Hematopoietic multipotent progenitor cell (in vitro differentiated cells): ENCODE measurements around the gene BAIAP3. TPM values are rescaled to one million over a fixed set of nuclear protein-coding genes. Genes with fewer than 3 reads are reported as not detected.

Experiments used
- DNase-seq, 3 donors: peaks; one replicate each; pipeline ENCODE4 v3.0.0-alpha.2; 2011 to 2015; ENCODE audit warnings: low read depth in 2 of 3, low spot score in 2 of 3
- total RNA-seq: library from RNA; depleted of rRNA; stranded (reverse); fragments of >200 nt; gene quantifications from one replicate; pipeline ENCODE4 v1.2.3, GENCODE V29; 2012

Gene BAIAP3
- total RNA-seq, 1 donor: 27.7 TPM

DNA sequence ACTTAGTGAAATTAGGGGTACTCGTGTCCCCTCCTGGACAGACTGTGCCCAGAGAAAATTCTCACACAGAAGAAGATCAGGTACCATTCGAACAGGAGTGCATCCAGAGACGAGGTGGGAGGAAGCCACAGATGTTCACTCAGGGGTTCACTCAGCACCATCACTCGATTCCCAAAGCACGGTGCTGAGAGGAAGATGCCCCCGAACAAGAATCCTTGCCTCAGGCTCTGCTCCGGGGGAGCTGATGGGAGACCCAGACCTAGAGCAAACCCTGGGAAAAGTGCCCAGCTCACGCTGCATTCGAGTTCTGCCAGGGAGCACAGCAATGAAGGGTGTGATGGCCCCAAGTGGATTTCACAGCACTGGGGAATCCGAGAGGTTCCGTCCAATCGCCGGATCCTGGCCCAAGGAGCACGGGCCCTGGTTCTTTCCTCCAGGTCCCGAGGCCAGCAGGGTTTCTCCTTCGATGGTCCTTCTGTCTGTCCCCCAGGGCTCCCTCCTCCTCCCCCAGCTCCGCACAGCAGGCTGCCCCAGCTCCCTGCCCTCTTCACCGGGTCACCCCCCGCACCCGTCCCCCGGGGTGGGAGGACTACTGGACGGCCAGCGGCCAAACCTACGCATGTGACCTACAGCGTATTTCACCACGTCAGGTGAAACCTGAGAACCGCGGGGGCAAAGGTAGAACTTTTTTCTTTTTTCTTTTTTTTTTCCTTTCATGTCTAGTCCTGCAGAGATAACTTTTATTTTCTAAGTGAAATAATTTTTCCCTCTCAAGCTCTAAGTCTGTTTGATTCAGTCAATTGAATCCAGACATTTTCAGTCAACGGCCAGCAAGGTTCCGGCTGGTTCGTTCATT lies 34.2 kb upstream of the BAIAP3 start:
- DNase-seq: no peak

DNA sequence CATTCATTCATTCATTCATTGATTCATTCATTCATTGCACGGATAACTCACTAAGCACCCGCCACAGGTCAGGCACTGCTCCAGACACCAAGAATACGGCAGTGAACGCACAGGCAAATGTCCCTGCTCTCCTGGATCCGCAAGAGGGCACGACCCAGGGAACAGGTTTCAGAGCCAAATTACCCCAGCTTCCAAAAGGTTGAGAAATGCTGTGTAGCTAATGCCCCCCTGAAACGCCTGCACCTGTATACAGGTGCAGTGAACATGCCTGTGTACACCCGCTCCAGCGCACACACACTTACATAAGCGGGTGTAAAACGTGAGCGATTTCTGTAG lies 33.6 kb upstream of the BAIAP3 start:
- no peak for DNase-seq

DNA sequence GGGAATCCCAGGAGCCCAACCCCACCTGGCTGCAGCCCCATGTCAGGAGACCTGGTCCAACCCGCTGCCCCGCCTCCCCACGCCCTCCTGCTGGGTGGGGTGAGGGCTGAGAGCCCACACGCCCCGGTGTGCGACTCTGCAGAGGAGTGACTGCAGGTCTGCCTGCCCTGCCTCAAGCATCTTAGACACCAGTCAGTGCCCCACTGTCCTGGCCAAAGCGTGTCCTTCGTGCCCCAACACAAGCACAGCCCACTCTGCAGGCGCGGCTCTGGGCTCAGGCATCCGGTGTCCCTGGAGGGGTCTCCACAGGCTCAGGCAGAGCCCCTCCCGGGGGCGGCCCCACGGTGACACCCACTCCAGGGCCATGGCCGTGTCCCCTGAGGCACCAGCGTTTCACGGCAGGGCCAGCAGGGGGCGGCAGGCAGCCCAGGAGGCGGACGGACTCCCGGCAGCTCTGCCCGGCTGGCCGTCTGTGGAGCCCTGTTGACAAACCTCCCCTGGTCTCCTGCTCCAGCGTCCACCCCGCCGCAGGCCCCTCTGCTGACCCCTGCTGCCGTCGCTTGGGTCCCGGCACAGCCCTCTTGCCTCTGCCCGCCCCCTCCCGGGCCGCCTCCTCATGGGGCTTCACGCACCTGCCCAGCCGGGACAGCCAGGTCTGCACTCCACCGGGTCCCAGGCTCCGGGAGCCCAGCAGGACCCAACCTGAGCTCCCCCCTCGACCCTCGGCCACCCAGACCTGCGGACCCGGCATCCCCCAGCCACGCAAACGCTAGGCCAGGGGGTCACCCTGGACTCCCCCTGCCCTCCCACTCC lies 32.6 kb upstream of the BAIAP3 start:
- peak; percentile 37 to 71 (median 58) for DNase-seq

DNA sequence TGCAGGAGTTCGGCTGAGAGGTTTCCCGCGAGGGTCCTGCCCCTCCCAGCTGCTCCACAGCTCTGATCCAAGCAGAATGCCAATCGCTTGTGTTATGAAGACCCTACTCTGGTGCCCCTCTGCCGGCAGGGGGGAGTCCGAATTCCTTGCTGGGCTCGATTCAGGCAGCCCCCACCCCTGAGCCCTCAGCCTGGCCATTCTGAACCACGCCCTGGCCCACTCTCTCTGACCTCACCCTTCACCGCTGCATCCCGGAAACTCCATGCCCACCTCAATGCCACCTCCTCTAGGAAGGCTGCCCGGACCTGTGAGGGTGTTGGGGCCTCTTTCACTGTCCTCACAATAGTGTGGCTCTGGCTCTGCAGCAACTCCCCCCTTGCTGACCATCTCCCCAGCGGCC lies 31.9 kb upstream of the BAIAP3 start:
- DNase-seq: no peak

DNA sequence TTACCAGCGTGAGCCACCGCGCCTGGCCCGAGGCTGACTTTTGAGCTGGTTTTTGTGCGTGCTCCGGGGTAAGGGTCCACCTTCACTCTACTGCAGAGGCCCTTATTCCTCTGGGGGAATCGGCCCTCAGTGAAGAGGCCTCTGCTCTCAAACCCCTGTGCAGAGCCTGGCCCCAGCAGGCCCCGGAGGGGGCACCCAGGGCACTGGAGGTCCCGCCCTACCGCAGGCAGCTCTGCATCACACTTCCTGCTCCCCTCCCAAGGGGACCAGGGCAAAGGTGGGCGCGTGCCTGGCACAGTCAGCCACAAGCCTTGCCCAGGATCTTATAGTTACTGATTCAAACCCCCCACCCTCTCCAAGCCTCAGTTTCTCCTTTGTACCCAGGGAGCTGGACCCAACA lies 27.6 kb upstream of the BAIAP3 start:
- no peak for DNase-seq

DNA sequence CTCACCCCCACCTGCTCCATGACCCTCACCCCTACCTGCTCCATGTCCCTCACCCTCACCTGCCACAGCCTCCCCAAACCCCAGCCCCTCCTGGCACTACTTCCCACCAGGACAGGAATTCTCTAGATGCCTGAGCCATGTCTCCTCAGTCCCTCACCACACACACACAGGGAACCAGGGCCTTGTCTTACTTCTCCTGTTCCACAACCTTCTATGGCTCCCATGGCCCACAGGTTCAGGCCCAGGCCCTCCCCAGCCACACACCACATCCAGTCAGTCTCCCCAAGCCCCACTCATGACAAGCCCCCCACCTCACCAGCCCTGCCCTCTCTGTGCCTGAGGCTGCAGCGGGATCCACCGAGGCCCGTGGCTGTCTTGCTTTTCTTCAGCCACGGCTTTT lies 27.1 kb upstream of the BAIAP3 start:
- no peak for DNase-seq

DNA sequence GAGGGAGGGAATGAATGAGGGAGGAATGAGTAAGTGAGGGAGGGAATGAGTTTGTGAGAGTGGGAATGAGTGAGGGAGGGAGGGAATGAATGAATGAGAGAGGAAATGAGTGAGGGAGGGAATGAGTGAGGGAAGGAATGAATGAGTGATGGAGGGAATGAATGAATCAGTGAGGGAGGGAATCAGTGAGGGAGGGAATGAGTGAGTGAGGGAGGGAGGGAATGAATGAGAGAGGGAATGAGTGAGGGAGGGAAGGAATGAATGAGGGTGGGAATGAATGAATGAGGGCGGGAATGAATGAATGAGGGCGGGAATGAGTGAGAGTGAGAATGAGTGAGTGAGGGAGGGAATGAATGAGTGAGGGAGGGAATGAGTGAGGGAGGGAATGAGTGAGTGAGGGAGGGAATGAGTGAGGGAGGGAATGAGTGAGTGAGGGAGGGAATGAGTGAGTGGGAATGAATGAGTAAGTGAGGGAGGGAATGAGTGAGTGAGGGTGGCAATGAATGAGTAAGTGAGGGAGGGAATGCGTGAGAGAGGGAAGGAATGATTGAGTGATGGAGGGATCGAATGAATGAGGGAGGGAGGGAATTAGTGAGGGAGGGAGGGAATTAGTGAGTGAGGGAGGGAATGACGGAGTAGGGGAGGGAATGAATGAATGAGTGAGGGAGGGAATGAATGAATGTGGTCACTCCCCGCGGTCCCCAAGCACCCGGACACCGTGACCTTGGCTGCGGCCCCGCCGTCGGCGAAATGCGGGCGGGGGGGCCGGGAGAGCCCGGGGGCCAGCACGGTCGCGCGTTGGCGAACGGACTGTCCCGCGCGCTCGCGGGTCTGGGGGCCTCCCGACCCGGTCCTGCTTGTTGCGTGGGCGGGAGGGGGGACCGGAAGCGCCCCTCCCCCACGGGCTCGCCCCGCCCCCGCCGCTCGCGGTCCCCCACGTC lies 25.1 kb upstream of the BAIAP3 start:
- DNase-seq: peak in 1 of 3 donors; percentile 67

DNA sequence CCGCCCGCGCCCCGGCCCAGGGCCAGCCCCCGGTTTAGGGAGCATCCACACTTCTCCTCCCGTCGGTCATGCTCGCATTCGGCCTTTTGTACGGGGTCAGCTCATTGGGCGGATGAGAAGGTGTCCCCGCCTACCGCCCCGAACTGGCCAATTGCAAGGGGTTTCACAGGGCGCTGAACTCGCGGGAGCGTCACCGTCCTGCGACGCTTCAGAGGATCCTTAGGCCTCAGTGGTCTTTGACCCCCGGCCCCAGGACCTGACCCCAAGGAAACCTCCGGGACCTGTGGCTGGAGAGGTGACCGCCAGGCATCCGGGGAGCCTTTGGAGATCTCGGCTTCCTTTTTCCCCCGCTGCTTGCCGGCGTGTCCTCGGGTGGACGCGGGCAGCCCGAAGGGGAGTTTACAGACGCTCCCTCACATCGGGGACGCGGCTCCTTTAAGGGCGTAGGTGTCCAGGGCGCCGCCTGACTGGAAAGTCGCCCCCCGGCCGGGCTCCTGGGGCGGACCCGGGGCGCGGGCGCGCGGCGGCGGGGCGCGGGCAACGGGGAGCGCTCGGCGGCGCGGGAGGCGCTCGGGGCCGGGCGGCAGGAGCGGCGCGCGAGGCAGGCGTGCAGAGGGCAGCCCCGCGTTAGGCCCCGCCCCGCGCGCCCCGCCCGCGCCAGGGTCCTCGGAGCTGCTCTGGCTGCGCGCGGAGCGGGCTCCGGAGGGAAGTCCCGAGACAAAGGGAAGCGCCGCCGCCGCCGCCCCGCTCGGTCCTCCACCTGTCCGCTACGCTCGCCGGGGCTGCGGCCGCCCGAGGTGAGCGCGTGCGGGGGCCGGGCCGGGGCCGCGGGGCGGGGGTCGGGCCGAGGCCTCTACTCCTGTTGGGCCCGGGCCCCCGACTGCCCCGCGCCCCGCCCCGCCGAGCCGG lies 24.2 kb upstream of the BAIAP3 start, which contains the start of gene UBE2I:
Gene UBE2I (plus strand): TSS at position 660 of the 909 bp plus-strand sequence. CDS start 4,395 bp downstream, outside the sequence.
- peak; percentile 98 to 99 (median 99) for DNase-seq

DNA sequence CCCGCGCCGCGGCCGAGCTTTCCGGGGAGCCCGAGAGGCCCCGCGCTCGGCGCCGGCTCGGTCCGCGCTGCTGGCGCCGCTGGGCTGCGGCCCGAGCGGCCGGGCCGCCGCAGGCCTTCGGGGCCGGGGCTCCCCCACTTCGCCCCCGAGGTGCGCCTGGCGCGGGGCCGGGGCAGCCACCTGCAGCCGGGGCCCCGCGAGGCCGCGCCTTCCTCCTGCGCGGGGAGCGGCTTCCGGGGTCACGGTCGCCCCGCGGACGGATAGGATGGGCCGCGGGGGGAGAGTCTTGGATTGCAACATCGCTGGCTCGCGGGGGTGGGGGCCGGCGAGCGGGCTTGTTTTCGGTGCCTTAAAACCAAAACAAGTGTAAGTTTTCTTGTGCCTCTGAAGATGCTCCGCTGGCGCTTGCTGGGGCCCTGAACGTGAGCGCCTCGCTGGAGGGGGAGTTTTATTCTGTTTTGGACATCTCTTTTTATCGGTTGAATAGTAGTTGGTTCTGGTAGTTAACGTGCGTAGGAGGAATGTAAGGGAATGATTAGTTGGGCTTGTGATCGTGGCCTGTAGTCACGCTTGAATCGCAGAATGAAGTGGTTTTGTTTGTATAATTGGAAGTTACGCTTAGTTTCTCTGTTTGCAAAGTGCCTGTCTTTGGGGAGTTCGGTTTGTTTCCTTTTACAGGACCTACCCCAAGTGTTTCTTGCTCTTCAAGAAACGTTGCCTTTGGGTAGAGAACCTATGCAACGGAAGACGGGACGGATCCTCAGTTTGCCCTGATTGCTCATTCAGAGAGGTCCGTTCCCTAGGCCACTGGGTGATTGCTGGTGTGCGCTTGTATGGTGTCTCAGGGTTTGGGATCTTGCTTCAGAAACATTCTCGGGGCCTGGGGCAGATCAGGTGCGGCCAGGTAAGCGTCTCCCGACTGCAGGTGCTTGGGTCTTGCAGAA lies 23.3 kb upstream of the BAIAP3 start:
- peak in 1 of 3 donors; percentile 36 for DNase-seq

DNA sequence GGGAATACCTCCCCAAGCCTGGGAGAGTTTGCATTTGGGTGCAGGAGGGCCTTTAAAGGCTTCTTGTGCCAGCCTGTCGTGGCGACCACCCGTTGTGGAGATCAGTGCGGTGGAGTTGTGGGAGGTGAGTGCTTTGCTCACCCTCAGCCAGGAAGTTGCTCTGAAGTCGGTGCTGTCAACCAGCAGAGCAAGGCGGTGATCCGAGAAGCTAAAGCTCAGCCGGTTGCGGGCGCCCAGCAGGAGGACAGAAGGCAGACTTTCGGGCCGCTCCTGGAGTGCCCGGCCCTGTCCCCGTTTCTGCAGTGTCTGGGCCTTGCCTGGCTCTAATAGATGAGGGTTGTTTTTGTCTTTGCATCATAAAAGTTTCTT lies 22.6 kb upstream of the BAIAP3 start:
- no peak for DNase-seq

DNA sequence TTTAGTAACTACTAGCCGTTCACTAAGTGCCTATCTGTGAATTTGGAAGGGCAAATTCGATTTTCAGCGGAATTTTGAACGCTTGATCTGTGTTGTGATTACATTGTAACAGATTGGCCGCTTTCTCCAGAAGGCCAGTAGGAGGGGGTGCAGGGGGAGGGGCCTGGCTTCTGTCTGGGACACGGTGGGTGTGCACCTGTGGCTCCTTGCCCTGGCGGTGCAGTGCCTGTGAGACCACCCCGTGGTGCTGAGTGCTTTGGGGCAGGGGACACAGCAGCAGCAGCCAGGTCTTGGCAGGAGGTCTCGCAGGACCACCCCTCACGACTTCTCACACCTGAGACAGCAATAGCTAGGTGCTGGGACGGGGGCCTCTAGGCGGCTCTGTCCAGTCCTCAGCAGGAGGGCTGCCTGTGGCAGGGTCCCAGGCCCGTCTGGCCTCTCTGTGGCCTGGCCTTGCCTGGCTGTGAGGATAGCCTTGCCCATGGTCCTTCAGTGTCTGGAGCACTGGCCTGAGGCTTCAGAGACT lies 22.2 kb upstream of the BAIAP3 start:
- DNase-seq: no peak

DNA sequence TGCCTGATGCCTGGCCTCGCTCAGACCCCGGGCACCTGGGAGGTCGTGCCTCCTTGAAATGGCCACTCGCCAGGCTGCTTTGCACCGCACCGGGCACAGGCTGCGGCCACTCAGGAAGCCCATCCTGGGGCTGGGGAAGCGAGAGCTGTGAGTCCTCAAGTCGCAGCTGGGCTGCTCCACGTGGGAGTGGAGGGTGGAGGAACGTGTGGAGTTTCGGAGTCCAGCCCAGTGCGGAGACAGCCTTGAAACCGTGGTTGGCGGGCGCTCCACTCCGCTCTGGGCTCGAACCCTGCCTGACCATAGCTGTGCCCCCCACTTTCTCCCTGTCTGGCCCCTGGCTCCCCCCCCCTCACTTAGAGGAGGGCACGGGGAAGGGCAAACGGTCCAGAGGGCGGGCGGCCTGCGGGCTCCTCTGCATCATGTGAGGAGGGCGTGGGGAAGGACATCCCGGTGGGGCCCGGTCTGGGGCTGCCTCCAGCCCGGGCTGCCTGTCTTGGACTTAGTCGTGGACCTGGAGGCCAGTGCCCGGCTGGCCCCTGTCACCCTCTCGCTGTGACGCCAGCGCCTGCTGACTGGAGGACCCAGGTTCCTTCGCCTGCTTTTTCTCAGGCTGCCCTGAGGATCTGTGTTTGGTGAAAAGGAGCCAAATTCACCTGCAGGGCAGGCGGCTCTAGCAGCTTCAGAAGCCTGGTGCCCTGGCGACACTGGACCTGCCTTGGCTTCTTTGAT lies 21.5 kb upstream of the BAIAP3 start:
- no peak for DNase-seq

DNA sequence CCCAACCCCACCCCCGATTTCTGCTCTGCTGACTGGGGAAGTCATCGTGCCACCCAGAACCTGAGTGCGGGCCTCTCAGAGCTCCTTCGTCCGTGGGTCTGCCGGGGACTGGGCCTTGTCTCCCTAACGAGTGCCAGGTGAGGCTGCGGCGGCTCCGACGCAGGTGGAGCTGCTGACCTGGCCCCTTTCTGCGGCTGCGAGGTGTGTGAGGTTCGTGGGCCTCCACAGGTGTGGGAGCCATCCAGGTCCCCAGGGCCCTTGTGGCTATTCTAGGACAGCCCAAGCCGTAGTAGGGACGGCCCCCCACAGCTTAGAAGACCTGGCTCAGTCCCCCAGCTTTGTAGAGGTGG lies 21.0 kb upstream of the BAIAP3 start:
- DNase-seq: no peak

DNA sequence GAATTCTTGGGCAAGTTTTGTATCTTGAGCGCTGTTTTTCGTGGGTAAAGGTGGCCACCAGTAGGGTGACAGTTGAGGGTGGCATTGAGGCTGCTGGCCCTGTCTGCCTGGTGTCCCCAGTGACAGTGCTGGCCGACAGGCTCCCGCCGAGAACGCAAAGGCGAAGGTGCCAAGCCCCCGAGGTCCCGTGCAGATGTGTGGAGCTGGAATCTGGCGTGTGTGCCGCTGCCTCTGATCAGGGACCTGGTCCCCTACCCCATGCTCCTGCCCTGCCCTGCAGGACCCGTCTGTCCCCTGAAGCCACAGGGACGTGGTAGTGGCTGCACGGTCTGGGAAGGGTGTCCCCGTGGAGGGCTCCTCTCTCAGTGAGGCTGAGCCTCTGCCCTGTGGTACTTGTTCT lies 20.5 kb upstream of the BAIAP3 start:
- DNase-seq: no peak

DNA sequence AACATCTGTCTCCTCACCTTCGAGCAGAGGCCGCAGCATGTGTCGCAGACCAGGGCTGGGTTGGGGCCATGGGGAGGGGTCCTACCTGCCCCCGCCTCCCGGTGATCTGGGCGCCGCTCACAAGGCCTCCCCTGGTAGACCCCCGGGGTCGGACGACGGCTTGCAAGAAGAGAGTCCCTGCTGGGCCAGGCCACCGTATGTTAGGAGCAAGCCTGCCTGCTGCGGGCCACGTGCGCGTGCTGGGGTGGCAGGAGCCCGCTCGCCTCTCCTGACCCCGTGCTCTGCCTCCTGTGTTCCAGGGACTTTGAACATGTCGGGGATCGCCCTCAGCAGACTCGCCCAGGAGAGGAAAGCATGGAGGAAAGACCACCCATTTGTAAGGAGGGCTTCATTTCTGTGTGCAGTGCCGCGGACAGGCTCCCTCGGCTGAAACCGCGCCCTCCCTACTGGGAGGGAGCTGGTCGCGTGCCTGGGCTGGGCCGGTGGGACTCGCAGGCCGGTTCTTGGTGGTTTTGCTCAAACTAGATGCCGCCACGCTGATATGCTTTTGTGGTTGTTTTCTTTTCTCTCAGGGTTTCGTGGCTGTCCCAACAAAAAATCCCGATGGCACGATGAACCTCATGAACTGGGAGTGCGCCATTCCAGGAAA lies 19.6 kb upstream of the BAIAP3 start:
- DNase-seq: no peak

DNA sequence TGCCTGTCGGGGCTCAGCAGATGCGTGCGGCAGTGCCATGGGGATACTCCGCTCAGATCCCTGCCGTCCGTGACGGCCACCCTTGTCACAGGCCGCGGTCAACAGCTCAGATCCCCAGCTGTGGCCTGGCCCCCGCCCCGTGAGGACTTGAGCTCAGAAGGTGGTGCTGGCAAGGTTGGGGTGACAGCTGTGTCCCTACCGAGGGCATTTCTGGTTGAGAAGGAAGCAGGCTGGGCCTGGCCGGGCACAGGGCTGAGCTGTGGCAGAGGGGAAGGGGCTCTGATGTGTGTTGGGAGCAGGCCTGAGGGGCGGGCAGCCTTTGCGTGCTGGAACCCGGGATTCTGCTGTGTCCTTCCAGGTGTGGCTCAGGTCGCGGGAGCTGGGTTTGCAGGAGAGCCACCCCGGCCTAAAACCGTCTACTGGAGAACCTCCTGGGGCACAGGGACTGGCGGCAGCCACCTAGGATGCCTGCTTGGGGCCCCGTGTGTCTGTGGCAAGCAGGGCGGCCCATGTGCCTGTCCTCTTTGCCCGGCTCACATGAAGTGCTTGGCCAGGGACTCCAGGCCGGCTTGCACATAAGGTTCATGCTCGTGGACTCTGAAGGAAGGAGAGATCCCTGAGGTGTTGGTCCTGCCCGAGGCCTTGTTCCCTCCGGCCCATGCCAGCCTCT lies 18.9 kb upstream of the BAIAP3 start:
- DNase-seq: no peak
